PC-9 (cell line): ENCODE results near the gene ACSL1.

Source experiments
- CTCF ChIP-seq: fragments of 200-600 bp; sonication (generic); conservative IDR thresholded peaks from 2 replicates; pipeline ENCODE4 v1.6.1; 2017; ENCODE audit warnings: mixed run types, antibody characterized with exemption, mild to moderate bottlenecking, moderate library complexity
- EZH2 ChIP-seq: fragments of 200-600 bp; sonication (generic); IDR thresholded peaks from 2 replicates; pipeline ENCODE4 v1.8.0; 2017; ENCODE audit warnings: antibody characterized with exemption, low read depth

DNA sequence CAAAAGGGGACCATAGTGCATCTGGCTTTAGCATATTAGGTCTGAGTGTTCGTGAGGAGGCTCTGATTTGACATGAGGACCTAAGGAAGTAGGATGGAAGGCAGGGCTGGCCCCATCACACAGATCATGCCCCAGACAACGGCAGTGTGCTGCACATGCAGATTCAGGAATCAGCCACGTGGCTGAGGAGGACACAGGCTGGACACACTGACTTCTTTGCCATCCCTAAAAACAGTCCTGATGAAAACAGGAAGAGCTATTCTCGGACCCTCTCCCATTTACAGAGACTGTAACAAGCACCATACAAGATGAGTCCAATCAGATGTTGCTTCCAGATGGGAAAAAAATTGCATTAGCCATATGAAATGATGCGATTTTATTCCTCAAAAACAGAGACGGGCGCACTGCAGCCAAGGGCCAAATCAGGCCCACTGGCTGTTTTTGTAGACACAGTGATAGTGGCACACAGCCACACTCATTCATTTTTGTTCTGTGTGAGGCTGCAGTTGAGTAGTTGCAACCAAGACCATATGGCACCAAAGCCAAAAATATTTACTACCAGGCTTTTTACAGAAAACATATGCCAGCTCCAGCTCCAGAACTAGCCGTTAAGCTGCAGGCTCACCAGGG is 41.0 kb downstream of the ACSL1 start:
- no peak for TF ChIP-seq CTCF
- no peak for TF ChIP-seq EZH2
